H1 (cell line): ENCODE results near the gene GRID2. TPM values are rescaled to one million over a fixed set of nuclear protein-coding genes. Genes with fewer than 3 reads are reported as not detected.

Source experiments
- CTCF ChIA-PET: fragments of 300-600 bp; sonication (Branson Sonifier 250); formaldehyde crosslinking; loops from one replicate; lab custom pipeline; 2021; ENCODE audit not compliant: partially characterized antibody; lab: Charles Lee
- POLR2A ChIA-PET: fragments of 300-600 bp; sonication (Branson Sonifier 250); formaldehyde crosslinking; loops from one replicate; lab custom pipeline; 2021; ENCODE audit warnings: inconsistent platforms; ENCODE audit not compliant: partially characterized antibody; lab: Charles Lee
- DNase-seq, 2 experiments: peaks; one replicate each; pipeline versions ENCODE4 v3.0.0 to v3.0.0-alpha.2; 2010 to 2022; ENCODE audit warnings: low spot score in 2 of 2, low read depth in 1 of 2, mixed read lengths in 1 of 2
- FAIRE-seq: peaks from 2 replicates; lab custom pipeline; 2011; peaks lifted over from hg19 to GRCh38; lab: Jason Lieb, UNC
- H2AFZ ChIP-seq: 2 replicates; pipeline ENCODE4 v1.8.1; 2012; ENCODE audit warnings: low read length, inconsistent platforms
- H2AK5ac ChIP-seq: 2 replicates; pipeline ENCODE4 v1.6.1; 2013; ENCODE audit warnings: low read depth, low read length
- H2BK120ac ChIP-seq: replicated peaks from 2 replicates; pipeline ENCODE3; 2013; ENCODE audit warnings: low read depth, low read length, inconsistent platforms
- H2BK12ac ChIP-seq: 2 replicates; pipeline ENCODE4 v1.6.1; 2013; ENCODE audit warnings: low read depth, low read length
- H2BK15ac ChIP-seq: 2 replicates; pipeline ENCODE4 v1.6.1; 2013; ENCODE audit warnings: low read length
- H2BK20ac ChIP-seq: 2 replicates; pipeline ENCODE4 v1.6.1; 2013; ENCODE audit warnings: low read length
- H2BK5ac ChIP-seq: 2 replicates; pipeline ENCODE4 v1.6.1; 2013; ENCODE audit warnings: low read depth, low read length
- H3K14ac ChIP-seq: 2 replicates; pipeline ENCODE4 v1.6.1; 2013; ENCODE audit warnings: inconsistent platforms; ENCODE audit not compliant: insufficient read length
- H3K18ac ChIP-seq: 2 replicates; pipeline ENCODE4 v1.6.1; 2013; ENCODE audit warnings: low read length; ENCODE audit errors: extremely low read depth
- H3K23ac ChIP-seq: 2 replicates; pipeline ENCODE4 v1.6.1; 2013; ENCODE audit warnings: inconsistent platforms; ENCODE audit not compliant: insufficient read length
- H3K23me2 ChIP-seq: 2 replicates; pipeline ENCODE4 v1.6.1; 2013; ENCODE audit warnings: low read depth, low read length
- H3K27ac ChIP-seq: 2 replicates; pipeline ENCODE4 v1.6.1; 2011; ENCODE audit warnings: low read depth, low read length, inconsistent platforms
- H3K27me3 ChIP-seq, 4 experiments: replicated peaks in 1 of 4; 1 replicate in 1 of 4; 2 replicates in 3 of 4; pipeline versions ENCODE4 v1.6.1 to v1.8.1; 2011 to 2013; ENCODE audit warnings: low read length in 3 of 4, mild to moderate bottlenecking in 3 of 4, inconsistent platforms in 2 of 4, mixed read lengths in 2 of 4, moderate library complexity in 1 of 4; ENCODE audit not compliant: control insufficient read depth in 3 of 4, insufficient read depth in 3 of 4; ENCODE audit errors: extremely low read depth in 1 of 4
- H3K36me3 ChIP-seq, 4 experiments: 2 replicates each; pipeline versions ENCODE4 v1.6.1 to v1.8.1; 2011 to 2013; ENCODE audit warnings: mild to moderate bottlenecking in 4 of 4, low read length in 3 of 4, moderate library complexity in 2 of 4, control low read depth in 1 of 4, inconsistent platforms in 1 of 4; ENCODE audit not compliant: insufficient read depth in 4 of 4, control insufficient read depth in 2 of 4
- H3K4ac ChIP-seq: replicated peaks from 2 replicates; pipeline ENCODE3; 2013; ENCODE audit warnings: low read length, low read depth, mixed read lengths, inconsistent platforms; ENCODE audit not compliant: insufficient read length
- H3K4me1 ChIP-seq, 4 experiments: replicated peaks in 1 of 4; 1 replicate in 1 of 4; 2 replicates in 3 of 4; pipeline versions ENCODE4 v1.6.1 to v1.8.1; 2011 to 2013; ENCODE audit warnings: low read length in 3 of 4, inconsistent platforms in 2 of 4, mixed read lengths in 1 of 4; ENCODE audit not compliant: insufficient read depth in 4 of 4, control insufficient read depth in 3 of 4
- H3K4me2 ChIP-seq, 2 experiments: 2 replicates each; pipeline versions ENCODE4 v1.6.1 to v1.8.1; 2011 to 2013; ENCODE audit warnings: low read depth in 2 of 2, low read length in 2 of 2, control low read depth in 1 of 2, inconsistent platforms in 1 of 2, mild to moderate bottlenecking in 1 of 2; ENCODE audit not compliant: insufficient read depth in 1 of 2
- H3K4me3 ChIP-seq, 4 experiments: fragments of 200-600, 300-600 bp in 1 of 4; sonication (generic), shearing (Covaris generic), sonication (Bioruptor Twin) in 1 of 4; 2 replicates each; pipeline versions ENCODE4 v1.5.1 to v1.8.1; 2011 to 2016; ENCODE audit warnings: low read length in 4 of 4, low read depth in 3 of 4, control low read depth in 2 of 4, inconsistent platforms in 2 of 4, mild to moderate bottlenecking in 2 of 4, mixed read lengths in 1 of 4, moderate library complexity in 1 of 4; ENCODE audit not compliant: insufficient read depth in 2 of 4; ENCODE audit errors: extremely low read depth in 1 of 4
- H3K56ac ChIP-seq: replicated peaks from 2 replicates; pipeline ENCODE3; 2013; ENCODE audit warnings: low read depth, mild to moderate bottlenecking, mixed read lengths, low read length, inconsistent platforms; ENCODE audit not compliant: insufficient read length
- H3K79me1 ChIP-seq: 2 replicates; pipeline ENCODE4 v1.6.1; 2013; ENCODE audit warnings: low read depth, low read length, control low read depth
- H3K79me2 ChIP-seq, 2 experiments: 2 replicates each; pipeline versions ENCODE4 v1.6.1 to v1.8.1; 2012 to 2013; ENCODE audit warnings: low read length in 2 of 2, mild to moderate bottlenecking in 2 of 2, inconsistent platforms in 1 of 2; ENCODE audit not compliant: insufficient read depth in 2 of 2, control insufficient read depth in 1 of 2
- H3K9ac ChIP-seq, 4 experiments: replicated peaks in 1 of 4; 1 replicate in 1 of 4; 2 replicates in 3 of 4; pipeline versions ENCODE4 v1.6.1 to v1.8.1; 2011 to 2013; ENCODE audit warnings: low read depth in 3 of 4, low read length in 3 of 4, control low read depth in 2 of 4, mild to moderate bottlenecking in 2 of 4, moderate library complexity in 2 of 4, inconsistent platforms in 1 of 4; ENCODE audit errors: extremely low read depth in 1 of 4
- H3K9me3 ChIP-seq, 2 experiments: 2 replicates each; pipeline versions ENCODE4 v1.6.1 to v1.8.1; 2012 to 2013; ENCODE audit warnings: mild to moderate bottlenecking in 2 of 2, moderate library complexity in 2 of 2, control low read depth in 1 of 2, inconsistent platforms in 1 of 2, low read depth in 1 of 2, low read length in 1 of 2, mixed read lengths in 1 of 2; ENCODE audit not compliant: insufficient read depth in 2 of 2
- H4K20me1 ChIP-seq, 2 experiments: replicated peaks in 1 of 2; 2 replicates each; pipeline versions ENCODE3 to v1.8.1; 2011 to 2013; ENCODE audit warnings: inconsistent platforms in 2 of 2, low read length in 2 of 2, mild to moderate bottlenecking in 1 of 2; ENCODE audit not compliant: insufficient read depth in 2 of 2, control insufficient read depth in 1 of 2
- H4K5ac ChIP-seq: 2 replicates; pipeline ENCODE4 v1.6.1; 2013; ENCODE audit warnings: low read length, low read depth, mixed read lengths, inconsistent platforms; ENCODE audit not compliant: insufficient read length
- H4K8ac ChIP-seq: 2 replicates; pipeline ENCODE4 v1.8.0; 2013; ENCODE audit warnings: mild to moderate bottlenecking, moderate library complexity, low read length, inconsistent platforms; ENCODE audit not compliant: insufficient read depth; ENCODE audit errors: extremely low read depth
- H4K91ac ChIP-seq: replicated peaks from 2 replicates; pipeline ENCODE3; 2013; ENCODE audit warnings: low read length, mixed read lengths, inconsistent platforms; ENCODE audit not compliant: insufficient read length
- CEBPB ChIP-seq: IDR thresholded peaks from 2 replicates; pipeline ENCODE4 v1.6.1; 2012; ENCODE audit warnings: low read depth, low read length
- CREB1 ChIP-seq: IDR thresholded peaks from 2 replicates; pipeline ENCODE4 v1.6.1; 2012; ENCODE audit warnings: inconsistent platforms
- CTCF ChIP-seq, 3 experiments: IDR thresholded peaks; 1 replicate in 2 of 3; 2 replicates in 1 of 3; pipeline versions ENCODE4 v1.5.1 to v1.6.1; 2011; ENCODE audit warnings: low read length in 3 of 3, mild to moderate bottlenecking in 3 of 3, inconsistent platforms in 2 of 3, low read depth in 1 of 3, moderate library complexity in 1 of 3; ENCODE audit not compliant: insufficient read depth in 1 of 3; ENCODE audit errors: control extremely low read depth in 1 of 3
- EGR1 ChIP-seq: IDR thresholded peaks from 2 replicates; pipeline ENCODE4 v1.6.1; 2011; ENCODE audit warnings: low read depth, low read length, borderline replicate concordance
- HDAC2 ChIP-seq, 2 experiments: fragments of 300-600 bp in 1 of 2; sonication (generic) in 1 of 2; IDR thresholded peaks; 2 replicates each; pipeline ENCODE4 v1.6.1; 2011 to 2012; ENCODE audit warnings: low read depth in 2 of 2, low read length in 2 of 2, mild to moderate bottlenecking in 2 of 2, moderate library complexity in 2 of 2, borderline replicate concordance in 1 of 2, inconsistent platforms in 1 of 2
- JUND ChIP-seq: IDR thresholded peaks from 2 replicates; pipeline ENCODE4 v1.6.1; 2011; ENCODE audit warnings: mild to moderate bottlenecking, improper control_type of control experiment, low read length
- KDM4A ChIP-seq: IDR thresholded peaks from one replicate; pipeline ENCODE4 v1.7.1; 2012; ENCODE audit warnings: low read depth, mild to moderate bottlenecking, moderate library complexity, low read length, inconsistent platforms; ENCODE audit not compliant: severe bottlenecking
- POLR2A ChIP-seq, 2 experiments: IDR thresholded peaks; 1 replicate in 1 of 2; 2 replicates in 1 of 2; pipeline ENCODE4 v1.6.1; 2011; ENCODE audit warnings: low read depth in 2 of 2, low read length in 2 of 2, mild to moderate bottlenecking in 2 of 2; ENCODE audit errors: control extremely low read depth in 1 of 2
- SIX5 ChIP-seq: IDR thresholded peaks from 2 replicates; pipeline ENCODE4 v1.6.1; 2011; ENCODE audit warnings: mild to moderate bottlenecking, low read depth, low read length
- SUZ12 ChIP-seq: fragments of 200-600 bp; sonication (generic); IDR thresholded peaks from 2 replicates; pipeline ENCODE4 v1.6.1; 2012; ENCODE audit warnings: mild to moderate bottlenecking, inconsistent platforms, low read length, moderate library complexity, mixed read lengths
- TAF1 ChIP-seq: IDR thresholded peaks from 2 replicates; pipeline ENCODE4 v1.6.1; 2011; ENCODE audit warnings: mild to moderate bottlenecking, low read depth, low read length
- TCF12 ChIP-seq: IDR thresholded peaks from 2 replicates; pipeline ENCODE4 v1.6.1; 2011; ENCODE audit warnings: low read depth, mild to moderate bottlenecking, low read length
- WGBS, 2 experiments: shearing (Covaris generic) in 1 of 2; methylation state at CpG; one replicate each; pipeline versions ENCODE4 v1.1.6 to v1.1.7; 2013 to 2015; ENCODE audit warnings: low lambda C conversion rate in 2 of 2, mixed read lengths in 2 of 2, inconsistent platforms in 1 of 2, low coverage in 1 of 2, missing lambda C conversion rate in 1 of 2; ENCODE audit not compliant: insufficient replicate concordance in 2 of 2, insufficient coverage in 1 of 2, insufficient read length in 1 of 2; ENCODE audit errors: extremely low coverage in 1 of 2, missing lambda C conversion rate in 1 of 2; 5-methylcytosine and 5-hydroxymethylcytosine counted together
- polyA plus RNA-seq, 7 experiments: library from polyadenylated mRNA; depleted of rRNA in 3 of 7; stranded (reverse) in 5 of 7; unstranded in 2 of 7; fragments of >200 nt in 5 of 7; fragments of 200-250 nt in 2 of 7; gene quantifications; 1 replicate in 5 of 7; 2 replicates in 1 of 7; 4 replicates in 1 of 7; pipeline versions ENCODE4 v1.2.1 to v1.2.3, GENCODE V29; 2011 to 2013; ENCODE audit warnings: missing spikeins in 2 of 7, mixed read lengths in 2 of 7
- total RNA-seq: library from RNA; stranded (reverse); fragmentation: NEBNext Ultra II Directional; extraction: Animal tissue kit (Norgen Biotek cat#: 25700); gene quantifications from 2 replicates; pipeline ENCODE4 v1.2.1, GENCODE V29; 2021
- TF ChIP-seq, protein P1 (sequence below): IDR thresholded peaks from 2 replicates; pipeline ENCODE4 v1.6.1; 2012; ENCODE audit warnings: inconsistent platforms

Gene GRID2
- total and polyA plus RNA-seq, 2 of the 8 experiments (the other 6 are each of a cell fraction or from before 2014, with no cell fraction given): 31.1 to 81.9 TPM

DNA sequence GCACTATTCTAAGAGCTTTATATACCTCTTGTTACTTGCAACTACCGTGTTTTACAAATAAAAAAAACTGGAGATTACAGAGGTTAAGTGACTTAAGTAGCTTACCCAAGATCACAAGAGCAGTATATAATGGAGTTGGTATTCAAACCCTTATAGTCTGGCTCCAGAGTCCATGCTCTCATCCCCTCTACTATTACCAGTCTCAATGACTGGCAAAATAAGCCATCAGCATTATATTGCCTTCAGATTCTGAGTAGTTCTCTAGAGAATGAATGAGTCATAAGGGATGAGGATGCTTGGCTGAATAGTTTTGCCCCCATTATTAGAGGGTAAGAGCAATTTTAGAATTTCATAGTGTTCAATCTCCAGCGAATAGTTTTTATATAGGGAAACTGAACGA lies 1354.7 kb downstream of the GRID2 start:
- no peak overlapping the region for H3K18ac ChIP-seq
- peaks cover 0 to 8% (median 4%) of the 10 kb centered on the region in 4 experiments; a peak in 3 of 7 replicates for H3K4me1 ChIP-seq
- no peak overlapping the region for H2AK5ac ChIP-seq
- H3K4me3 ChIP-seq: no peak overlapping the region
- no peak overlapping the region for H2BK120ac ChIP-seq
- CTCF ChIA-PET: no interaction called here
- no peak overlapping the region for H3K9ac ChIP-seq
- H2BK5ac ChIP-seq: no peak overlapping the region
- 63% methylated on average over 3 of the region's 3 CpGs; no CpG with 5 or more reads in 1 of the 2 experiments for WGBS, 2 experiments
- H3K9me3 ChIP-seq: no peaks in the 10 kb centered on the region
- DNase-seq: no peak
- no peak overlapping the region for H3K27ac ChIP-seq
- no peaks in the 10 kb centered on the region for H3K27me3 ChIP-seq
- H3K23me2 ChIP-seq: no peaks in the 10 kb centered on the region
- H4K5ac ChIP-seq: no peak overlapping the region
- no peak overlapping the region for H3K4ac ChIP-seq
- no peak overlapping the region for H4K8ac ChIP-seq
- H2AFZ ChIP-seq: no peak overlapping the region
- H2BK15ac ChIP-seq: no peak overlapping the region
- POLR2A ChIA-PET: no interaction called here
- no peaks in the 10 kb centered on the region; the same call in 1 of the 2 replicates for H3K79me1 ChIP-seq
- no peaks in the 10 kb centered on the region for H4K20me1 ChIP-seq
- H4K91ac ChIP-seq: no peak overlapping the region
- H3K4me2 ChIP-seq: no peak overlapping the region
- no peak overlapping the region for H3K56ac ChIP-seq
- no peak overlapping the region for H2BK20ac ChIP-seq
- H3K79me2 ChIP-seq: no peaks in the 10 kb centered on the region
- no peaks in the 10 kb centered on the region for H3K36me3 ChIP-seq
- FAIRE-seq: peak; percentile 7
- H3K14ac ChIP-seq: no peak overlapping the region
- no peak overlapping the region for H2BK12ac ChIP-seq
- no peak overlapping the region for H3K23ac ChIP-seq
- TF ChIP-seq HDAC2 (IDR thresholded peaks at IDR 0.05; ENCODE audit: borderline replicate concordance in 1 of 2, low read depth in 2 of 2, low read length in 2 of 2) (no peak), CREB1 (no peak), KDM4A (no peak), EGR1 (no peak), SUZ12 (no peak), JUND (no peak), TAF1 (no peak), CEBPB (no peak), POLR2A (IDR thresholded peaks at IDR 0.05; ENCODE audit: control extremely low read depth in 1 of 2, low read depth in 2 of 2, low read length in 2 of 2) (no peak), CTCF (IDR thresholded peaks at IDR 0.05; ENCODE audit: control extremely low read depth in 1 of 3, insufficient read depth in 1 of 3, low read depth in 1 of 3, low read length in 3 of 3) (no peak), SIX5 (no peak), TCF12 (no peak)
- TF ChIP-seq, protein P1, sequence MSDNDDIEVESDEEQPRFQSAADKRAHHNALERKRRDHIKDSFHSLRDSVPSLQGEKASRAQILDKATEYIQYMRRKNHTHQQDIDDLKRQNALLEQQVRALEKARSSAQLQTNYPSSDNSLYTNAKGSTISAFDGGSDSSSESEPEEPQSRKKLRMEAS: no peak
